ENCODE results near the gene OSTM1. TPM values are rescaled to one million over a fixed set of nuclear protein-coding genes. Genes with fewer than 3 reads are reported as not detected.

The OSTM1 gene
- total and polyA plus RNA-seq, 2 of the 13 experiments (the other 11 are each of a cell fraction or from before 2014, with no cell fraction given) = 8.7 to 20.5 TPM

GRCh38 chr6:108093781-108094300 lies 19.3 kb upstream of the OSTM1 start (continued):
- TF ChIP-seq ZNF280D (CRISPR knock-in tag; IDR thresholded peaks at IDR 0.05) = no peak
- no peak for TF ChIP-seq MXI1 (IDR thresholded peaks at IDR 0.05; ENCODE audit: borderline replicate concordance, low read depth, low read length)
- TF ChIP-seq NR0B2 (CRISPR knock-in tag; IDR thresholded peaks at IDR 0.05) = no peak
- no peak for TF ChIP-seq KLF13 (CRISPR knock-in tag; IDR thresholded peaks at IDR 0.05)
- TF ChIP-seq REXO4 (CRISPR knock-in tag; IDR thresholded peaks at IDR 0.05; ENCODE audit: borderline replicate concordance) = no peak
- TF ChIP-seq RBAK (CRISPR knock-in tag; IDR thresholded peaks at IDR 0.05) = no peak

GRCh38 chr6:108091288-108091687 lies 16.7 kb upstream of the OSTM1 start:
- POLR2A ChIA-PET = no interaction called here
- FAIRE-seq = no peak
- in situ Hi-C loops (cut with HindIII; ENCODE audit: extremely low pct_ligation_motif_present, low pct_unique_long_range_greater_than_20kb) = no loop called here
- no peak for TF ChIP-seq FOXM1 (CRISPR knock-in tag; IDR thresholded peaks at IDR 0.05)
- no peak for TF ChIP-seq SMAD1 (CRISPR knock-in tag; IDR thresholded peaks at IDR 0.05; ENCODE audit: borderline replicate concordance, low read depth)
- TF ChIP-seq ZFP62 (CRISPR knock-in tag; IDR thresholded peaks at IDR 0.05) = no peak
- no peak for TF ChIP-seq ZBTB34 (CRISPR knock-in tag; IDR thresholded peaks at IDR 0.05)
- no peak for TF ChIP-seq TCF7 (IDR thresholded peaks at IDR 0.05; ENCODE audit: low read depth)
- TF ChIP-seq TRIM22 (IDR thresholded peaks at IDR 0.05) = no peak
- TF ChIP-seq LRRFIP1 (CRISPR knock-in tag; conservative IDR thresholded peaks at IDR 0.05) = no peak
- TF ChIP-seq ZMYM3 (CRISPR knock-in tag; IDR thresholded peaks at IDR 0.05) = no peak

More at GRCh38 chr6:108091288-108091687, 16.7 kb upstream of the OSTM1 start:
- CTCF ChIA-PET (ENCODE audit: low intra/inter-chr PET ratio, low total read pairs) = no interaction called here
- Histone ChIP-seq H3K9ac (ENCODE audit: insufficient read depth, low read depth, low read length) (no peak overlapping the region), H3K79me2 (ENCODE audit: insufficient read depth, low read length) (no peaks in the 10 kb centered on the region), H4K20me1 (ENCODE audit: insufficient read depth, low read length) (no peaks in the 10 kb centered on the region), H2AFZ (ENCODE audit: low read length) (no peak overlapping the region), H3K9me3 (ENCODE audit: low read length) (no peaks in the 10 kb centered on the region), H3K4me1 (ENCODE audit: insufficient read depth, low read length) (no peaks in the 10 kb centered on the region), H3K4me2 (ENCODE audit: low read depth, low read length) (no peak overlapping the region), H3K27me3 (ENCODE audit: control insufficient read depth in 1 of 2, insufficient read depth in 2 of 2, low read length in 2 of 2) (0 out of 5 replicates have a peak, but pooled peaks cover 0 to 2% of the 10 kb centered on the region in 2 experiments), H3K27ac (ENCODE audit: extremely low read length, insufficient read depth, low read length) (no peak overlapping the region), H3K36me3 (replicated peaks in 1 of 2; ENCODE audit: control insufficient read depth in 1 of 2, insufficient read depth in 2 of 2, low read length in 2 of 2) (no peaks in the 10 kb centered on the region), H3K4me3 (replicated peaks in 1 of 3; ENCODE audit: insufficient read depth in 1 of 3, low read depth in 2 of 3, low read length in 3 of 3) (no peak overlapping the region)
- no peak for DNase-seq (ENCODE audit: low spot score)
- intact Hi-C loops (cut with micrococcal nuclease; ENCODE audit: unreplicated experiment) = no loop called here
- ATAC-seq = no peak
- BruUV-seq (replicated peaks) = no TSS peak
